Type B pancreatic cell (in vitro differentiated cells): ENCODE data around the gene DHX34. TPM values are rescaled to one million over a fixed set of nuclear protein-coding genes. Genes with fewer than 3 reads are reported as not detected.

Experiments
- DNase-seq: peaks from one replicate; pipeline ENCODE4 v3.0.0; 2021; ENCODE audit warnings: mixed read lengths; ENCODE audit not compliant: unreplicated experiment; ENCODE audit errors: extremely low spot score
- H3K27ac Mint-ChIP-seq: 2 replicates; pipeline ENCODE4 v1.8.0; 2021; ENCODE audit warnings: mild to moderate bottlenecking, mixed read lengths
- H3K27me3 Mint-ChIP-seq: 2 replicates; pipeline ENCODE4 v1.8.0; 2021; ENCODE audit warnings: mixed read lengths
- H3K36me3 Mint-ChIP-seq: 2 replicates; pipeline ENCODE4 v1.8.0; 2021; ENCODE audit warnings: mixed read lengths
- H3K4me1 Mint-ChIP-seq: one replicate; pipeline ENCODE4 v1.8.0; 2021; ENCODE audit warnings: mixed read lengths; ENCODE audit not compliant: unreplicated experiment
- H3K4me3 Mint-ChIP-seq: 2 replicates; pipeline ENCODE4 v1.8.0; 2021; ENCODE audit warnings: mild to moderate bottlenecking, mixed read lengths
- H3K9me3 Mint-ChIP-seq: 2 replicates; pipeline ENCODE4 v1.8.0; 2021; ENCODE audit warnings: mixed read lengths
- CTCF ChIP-seq: fragments of 200-600 bp; sonication (generic); conservative IDR thresholded peaks from 2 replicates; pipeline ENCODE4 v1.5.0; 2021; ENCODE audit warnings: antibody characterized with exemption, mild to moderate bottlenecking
- total RNA-seq: library from RNA; stranded (reverse); gene quantifications from 2 replicates; pipeline ENCODE4 v1.2.1, GENCODE V29; 2021; ENCODE audit warnings: low replicate concordance

The DHX34 gene
- total RNA-seq, 1 donor from 2014 or later = 32.9 TPM

- no peak for DNase-seq
- H3K27ac Mint-ChIP-seq = peak overlapping the region; percentile 8
- H3K36me3 Mint-ChIP-seq = no peaks in the 10 kb centered on the region
- peaks cover 6% of the 10 kb centered on the region for H3K9me3 Mint-ChIP-seq
- TF ChIP-seq CTCF = no peak
- H3K27me3 Mint-ChIP-seq = peaks cover 18% of the 10 kb centered on the region
- no peak overlapping the region for H3K4me3 Mint-ChIP-seq
- no peaks in the 10 kb centered on the region for H3K4me1 Mint-ChIP-seq
Observed at GRCh38 chr19:47313754-47314295, 35.3 kb upstream of the DHX34 start.

GRCh38 chr19:47315125-47315821, 33.8 kb upstream of the DHX34 start:
- no peak overlapping the region for H3K4me3 Mint-ChIP-seq
- TF ChIP-seq CTCF = no peak
- H3K9me3 Mint-ChIP-seq = peaks cover 6% of the 10 kb centered on the region
- H3K27me3 Mint-ChIP-seq = peaks cover 14% of the 10 kb centered on the region
- no peak for DNase-seq
- peak overlapping the region; percentile 92 for H3K27ac Mint-ChIP-seq
- H3K4me1 Mint-ChIP-seq = no peaks in the 10 kb centered on the region
- no peaks in the 10 kb centered on the region for H3K36me3 Mint-ChIP-seq

GRCh38 chr19:47316513-47316912, 32.6 kb upstream of the DHX34 start:
- Mint-ChIP-seq H3K4me3 (no peak overlapping the region), H3K27me3 (peaks cover 8% of the 10 kb centered on the region), H3K27ac (no peak overlapping the region), H3K36me3 (no peaks in the 10 kb centered on the region), H3K4me1 (no peaks in the 10 kb centered on the region), H3K9me3 (peaks cover 6% of the 10 kb centered on the region)
- DNase-seq = no peak
- no peak for TF ChIP-seq CTCF

- peak; percentile 72 for DNase-seq
- H3K4me1 Mint-ChIP-seq = no peaks in the 10 kb centered on the region
- no peak overlapping the region for H3K4me3 Mint-ChIP-seq
- H3K27ac Mint-ChIP-seq = no peak overlapping the region
- no peak for TF ChIP-seq CTCF
- H3K27me3 Mint-ChIP-seq = peaks cover 18% of the 10 kb centered on the region
- H3K9me3 Mint-ChIP-seq = peaks cover 4% of the 10 kb centered on the region
- H3K36me3 Mint-ChIP-seq = no peaks in the 10 kb centered on the region
Observed at GRCh38 chr19:47319923-47320871, 28.9 kb upstream of the DHX34 start.

GRCh38 chr19:47321630-47322029, 27.5 kb upstream of the DHX34 start:
- no peak overlapping the region for H3K27ac Mint-ChIP-seq
- no peak for DNase-seq
- H3K4me3 Mint-ChIP-seq = no peak overlapping the region

More at GRCh38 chr19:47321630-47322029, 27.5 kb upstream of the DHX34 start:
- H3K9me3 Mint-ChIP-seq = no peaks in the 10 kb centered on the region
- H3K27me3 Mint-ChIP-seq = peaks cover 12% of the 10 kb centered on the region
- no peaks in the 10 kb centered on the region for H3K4me1 Mint-ChIP-seq
- H3K36me3 Mint-ChIP-seq = no peaks in the 10 kb centered on the region
- no peak for TF ChIP-seq CTCF
